Mesenteric fat pad (tissue), 1 donor: ENCODE results near the gene ZNF451. TPM values are rescaled to one million over a fixed set of nuclear protein-coding genes. Genes with fewer than 3 reads are reported as not detected.
"Not testable (repeated sequence)": the region's sequence is repeated elsewhere in the genome, so short reads cannot be mapped to it uniquely, and the experiment has no call there.

Experiments
- DNase-seq: peaks from one replicate; pipeline ENCODE4 v3.0.0-alpha.2; 2020; ENCODE audit warnings: low spot score
- total RNA-seq: library from RNA; stranded (reverse); fragmentation: NEBNext Ultra II Directional; extraction: Animal tissue kit (Norgen Biotek cat#: 25700); gene quantifications from one replicate; pipeline ENCODE4 v1.2.1, GENCODE V29; 2021
- donor health status: DM: yes; HTN: yes; CAD: no.

Gene ZNF451
- total RNA-seq, 1 donor from 2014 or later = 44.7 TPM

DNA sequence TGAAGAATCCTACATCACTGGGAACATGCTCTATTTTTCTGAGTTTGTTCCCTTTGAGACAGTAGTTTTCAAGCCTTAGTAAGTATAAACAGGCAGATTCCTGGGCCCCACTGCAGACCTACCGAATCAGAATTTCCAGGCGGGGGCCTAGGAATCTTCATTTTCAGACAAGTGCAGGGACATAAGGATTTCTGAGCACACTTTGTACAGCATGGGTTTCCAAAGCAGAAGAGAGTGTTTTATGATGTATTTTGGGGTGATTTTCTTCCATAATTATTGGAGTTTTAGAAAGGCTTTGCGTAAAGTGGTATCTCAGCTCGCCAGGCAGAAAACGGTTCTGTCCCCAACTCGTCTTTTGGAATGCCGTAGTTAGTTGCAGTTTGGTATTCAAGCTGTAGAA lies 1.4 kb downstream of the ZNF451 start:
- DNase-seq = not testable (repeated sequence)

DNA sequence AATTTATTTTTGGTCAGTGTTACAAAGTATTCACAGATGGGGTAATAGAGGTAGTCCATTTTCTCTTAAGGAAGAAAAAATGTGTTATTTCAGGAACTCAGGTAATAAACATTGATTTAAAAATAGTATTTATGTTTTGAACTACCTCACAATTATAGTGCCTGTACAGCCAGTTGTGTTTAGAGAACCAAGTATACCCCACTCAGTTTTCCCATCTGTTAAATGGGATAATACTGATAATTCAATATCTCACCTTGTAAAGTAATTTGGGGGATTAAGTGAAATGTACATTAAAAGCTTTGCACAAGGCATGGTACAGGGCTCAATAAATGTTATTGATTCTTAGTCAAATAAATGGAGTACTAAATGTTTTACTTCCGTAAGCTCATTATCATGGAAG lies 4.7 kb downstream of the ZNF451 start:
- no peak for DNase-seq

DNA sequence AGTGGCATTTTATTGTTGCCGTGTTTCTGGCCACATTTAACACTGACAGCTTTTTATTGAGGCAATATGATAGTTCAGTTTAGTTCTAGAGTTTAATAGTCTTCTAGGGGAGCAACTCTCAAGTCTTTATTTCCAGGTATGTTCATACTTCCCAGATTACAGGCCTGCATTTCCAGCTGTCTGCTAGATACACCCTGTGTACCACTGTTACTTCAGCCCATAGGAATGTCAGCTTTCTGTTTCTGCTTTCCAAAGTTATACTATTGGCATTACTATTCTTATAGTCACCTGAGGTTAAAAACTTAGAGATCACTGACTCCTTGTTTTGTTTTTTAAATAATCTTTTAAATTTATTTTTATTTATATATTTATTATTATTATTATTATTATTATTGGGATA lies 7.6 kb downstream of the ZNF451 start:
- DNase-seq = no peak

DNA sequence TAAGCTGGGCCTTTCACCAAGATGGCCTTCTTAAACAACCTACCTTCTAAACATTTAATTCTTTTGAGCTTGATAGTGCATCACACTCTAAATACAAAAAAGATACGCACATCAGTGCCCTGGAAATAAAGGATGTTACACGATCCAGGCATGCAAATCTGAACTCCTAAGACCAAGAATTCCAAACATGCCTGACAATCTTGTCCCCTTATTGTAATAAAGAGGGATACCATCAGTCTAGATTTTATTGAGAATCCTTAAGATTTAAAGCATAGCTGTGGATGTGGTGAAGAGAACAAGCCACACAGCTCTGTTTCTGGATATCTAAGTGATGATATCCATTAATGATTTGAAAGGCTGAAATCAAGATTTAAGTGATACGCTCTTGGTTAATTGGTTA lies 13.0 kb downstream of the ZNF451 start:
- no peak for DNase-seq

DNA sequence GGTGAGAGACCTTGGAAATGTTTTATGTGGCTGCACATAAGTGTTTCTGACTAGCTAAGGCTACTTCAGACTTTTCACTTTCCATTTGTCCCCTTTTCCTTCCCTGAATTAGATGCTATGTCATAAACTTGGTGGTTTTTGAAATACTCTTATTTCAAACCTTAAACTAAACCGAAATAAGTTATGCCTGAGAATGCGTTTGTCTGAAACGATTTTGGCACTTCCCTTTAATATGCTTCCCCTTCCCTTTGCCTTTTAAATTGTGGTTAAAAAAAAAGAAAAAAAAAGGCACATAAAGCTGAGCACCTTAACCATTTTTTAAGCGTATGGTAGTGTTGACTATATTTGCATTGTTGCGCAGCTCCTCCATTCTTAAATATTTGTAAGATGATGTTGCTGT lies 14.3 kb downstream of the ZNF451 start:
- no peak for DNase-seq

DNA sequence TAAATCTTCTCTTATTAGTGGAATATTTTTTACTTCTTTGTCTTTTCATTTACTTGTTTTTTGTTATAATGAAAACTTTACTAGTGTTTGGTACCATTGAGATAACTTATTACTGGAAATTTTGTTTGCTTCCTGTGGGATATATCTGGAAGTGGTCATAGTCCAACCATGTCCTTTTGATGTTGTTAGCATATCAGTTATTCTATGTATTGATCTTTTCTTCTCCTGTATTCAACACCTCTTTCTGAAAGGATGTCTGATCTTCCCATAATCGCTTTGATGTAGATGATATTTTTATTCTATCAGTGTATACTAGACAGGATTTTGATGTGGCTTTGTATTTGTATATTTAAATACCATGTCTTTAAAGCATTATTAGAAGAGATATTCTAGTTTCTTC lies 17.0 kb downstream of the ZNF451 start:
- DNase-seq = no peak

DNA sequence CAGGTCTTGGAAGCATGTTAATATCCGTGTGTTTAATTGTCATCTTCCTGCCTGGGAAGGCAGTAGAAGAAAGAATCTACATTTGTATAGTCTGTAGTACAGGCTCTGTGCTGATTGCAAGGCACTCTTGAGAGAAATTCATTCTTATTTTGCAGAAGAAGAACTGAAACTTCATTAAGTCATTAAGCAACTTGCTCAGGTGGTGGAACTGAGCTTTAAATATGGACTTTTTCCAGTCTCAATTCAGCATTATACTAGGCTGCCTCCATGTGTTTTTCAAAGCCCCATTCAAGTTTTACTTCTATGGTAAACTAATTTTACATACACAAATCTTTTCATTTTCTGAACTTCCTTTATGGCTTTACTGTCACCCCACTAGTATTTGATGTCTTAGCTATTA lies 18.7 kb downstream of the ZNF451 start:
- no peak for DNase-seq

DNA sequence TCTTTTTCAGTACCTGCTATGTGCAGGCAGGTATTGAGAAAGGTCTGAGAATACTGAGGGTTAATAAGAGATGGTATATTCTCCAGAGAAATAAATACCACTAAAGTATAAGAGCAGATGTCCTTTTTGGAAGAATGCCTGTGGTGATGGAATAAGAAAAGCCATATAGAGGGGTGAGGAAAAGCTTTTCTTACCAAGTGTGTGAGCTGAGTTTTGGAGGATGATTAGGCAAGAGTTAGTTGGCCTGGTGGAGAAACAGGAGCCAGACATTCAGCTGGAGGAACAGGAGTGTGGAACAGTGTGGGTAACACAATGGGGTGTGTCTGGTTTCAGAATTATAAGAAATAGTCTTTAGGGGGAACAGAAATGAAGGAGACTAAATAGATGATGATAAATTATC lies 19.9 kb downstream of the ZNF451 start:
- DNase-seq = no peak

DNA sequence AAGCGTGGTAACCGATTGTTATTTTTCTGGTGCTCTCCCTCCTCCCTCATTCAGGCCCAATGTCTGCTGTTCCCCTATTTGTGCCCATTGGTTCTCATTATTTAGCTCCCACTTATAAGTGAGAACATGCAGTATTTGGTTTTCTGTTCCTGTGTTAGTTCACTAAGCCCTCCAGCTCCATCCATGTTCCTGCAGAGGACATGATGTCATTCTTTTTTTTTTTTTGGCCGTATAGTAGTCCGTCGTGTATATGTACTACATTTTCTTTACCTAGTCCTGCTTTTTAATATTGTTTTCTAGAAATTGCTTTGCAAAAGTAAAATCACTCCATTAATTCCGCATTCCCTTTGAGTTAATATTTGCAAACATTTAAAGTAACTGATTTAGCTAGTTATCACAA lies 23.1 kb downstream of the ZNF451 start:
- DNase-seq = no peak

DNA sequence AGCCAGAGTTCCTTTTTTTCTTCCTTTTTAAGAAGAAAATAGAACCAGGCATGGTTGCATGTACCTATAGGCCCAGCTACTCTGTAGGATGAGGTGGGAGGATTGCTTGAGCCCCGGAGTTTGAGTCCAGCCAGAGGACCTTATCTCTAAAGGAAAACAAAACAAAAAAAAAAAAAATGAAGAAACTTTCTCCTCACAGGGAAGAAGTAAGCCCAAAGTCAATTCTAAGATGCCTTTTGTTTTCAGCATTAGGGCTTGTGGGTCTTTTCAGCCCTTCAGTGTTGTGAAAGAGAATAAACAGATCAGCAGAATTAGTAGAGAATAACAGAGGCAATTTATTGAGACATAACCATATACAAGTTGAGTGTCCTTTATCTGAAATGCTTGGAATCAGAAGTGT lies 26.8 kb downstream of the ZNF451 start:
- DNase-seq = no peak

DNA sequence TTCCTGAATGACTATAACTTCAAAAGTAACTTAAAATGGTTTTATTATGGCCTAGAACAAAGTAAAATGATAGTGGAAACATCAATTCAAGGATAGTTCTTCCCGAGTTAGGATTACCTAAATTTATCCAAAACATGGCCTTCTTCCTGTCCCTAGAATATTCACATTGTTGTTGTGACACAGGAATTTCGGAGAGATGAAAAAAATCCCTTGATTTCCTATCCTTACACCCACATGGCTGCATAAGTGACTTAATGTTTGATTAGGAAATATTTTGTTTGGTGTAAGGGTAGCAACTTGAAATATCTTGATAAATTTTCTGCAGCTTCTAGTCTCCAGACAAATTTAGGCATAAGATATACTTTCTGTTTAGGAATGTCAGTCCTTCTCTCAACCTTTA lies 27.8 kb downstream of the ZNF451 start:
- DNase-seq = no peak

DNA sequence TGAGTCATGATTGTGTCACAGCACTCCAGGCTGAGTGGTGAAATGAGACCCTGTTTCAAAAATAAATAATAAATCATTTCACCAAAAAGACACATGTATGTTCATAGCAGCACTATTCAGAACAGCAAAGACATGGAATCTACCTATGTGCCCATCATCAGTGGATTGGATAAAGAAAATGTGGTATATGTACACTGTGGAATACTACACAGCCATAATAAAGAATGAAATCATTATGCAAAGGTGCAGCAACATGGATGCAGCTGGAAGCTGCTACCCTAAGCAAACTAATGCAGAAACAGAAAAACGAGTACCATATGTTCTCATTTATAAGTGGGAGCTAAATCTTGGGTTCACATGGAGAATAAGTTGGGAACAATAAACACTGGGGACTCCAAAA lies 33.1 kb downstream of the ZNF451 start:
- DNase-seq = no peak

DNA sequence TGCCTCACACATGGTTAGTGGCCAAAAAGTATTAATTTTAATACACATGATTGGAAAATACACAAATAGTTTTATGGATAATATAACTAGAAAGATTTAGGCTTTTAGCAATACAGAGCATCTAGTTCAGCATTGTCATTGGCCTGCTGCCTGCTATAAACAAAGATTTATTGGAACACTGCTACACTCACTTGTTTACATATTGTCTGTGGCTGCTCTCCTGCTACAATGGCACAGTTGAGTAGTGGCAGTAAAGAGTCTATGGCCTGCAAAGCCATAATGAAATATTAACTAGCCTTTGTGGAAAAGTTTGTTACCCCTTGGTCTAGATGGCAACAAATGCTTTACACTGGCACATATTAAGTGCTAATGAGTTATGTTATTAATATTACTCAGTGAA lies 37.8 kb downstream of the ZNF451 start:
- no peak for DNase-seq

DNA sequence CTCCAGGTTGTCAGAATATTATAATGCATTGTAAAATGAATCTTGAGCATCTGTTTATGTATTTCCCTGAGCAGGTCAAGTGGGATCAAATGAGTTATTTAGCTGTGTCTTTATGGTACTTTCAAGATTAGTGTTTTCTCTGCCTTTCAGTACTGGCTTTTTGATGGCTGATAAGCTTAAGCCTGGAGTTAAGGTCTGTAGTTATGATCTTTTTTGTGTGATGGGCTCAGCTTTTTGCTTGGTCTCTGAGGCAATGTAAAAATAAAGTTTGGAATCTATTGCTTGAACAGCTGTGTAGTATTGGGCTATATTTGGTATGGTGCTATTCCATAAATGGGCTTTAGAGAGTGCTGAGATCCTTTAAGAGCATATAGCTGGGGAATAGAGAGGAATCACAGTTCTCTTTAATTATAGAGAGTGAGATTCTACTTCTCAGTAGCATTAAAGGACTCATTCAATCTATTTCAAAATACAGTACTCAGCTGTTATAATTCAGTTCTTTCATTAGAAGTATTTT lies 40.7 kb downstream of the ZNF451 start:
- no peak for DNase-seq

DNA sequence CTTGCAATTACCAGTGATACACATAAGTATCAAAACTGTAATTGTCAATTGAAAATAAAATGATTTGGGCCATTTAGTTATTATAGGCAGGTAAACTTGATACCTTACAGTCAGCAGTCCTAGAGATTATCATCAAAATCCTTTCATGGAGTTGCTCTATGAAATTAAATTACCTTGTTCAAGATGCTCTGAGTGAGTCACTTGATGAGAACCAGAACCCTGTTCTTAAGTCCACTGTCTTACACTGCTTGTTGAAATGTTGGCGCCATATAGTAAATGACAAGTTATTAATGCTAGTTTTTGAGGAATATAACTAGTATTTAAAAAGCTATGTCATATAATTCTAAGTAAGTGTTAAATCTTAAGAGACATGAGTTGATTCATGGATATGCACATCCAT lies 45.0 kb downstream of the ZNF451 start:
- DNase-seq = no peak

DNA sequence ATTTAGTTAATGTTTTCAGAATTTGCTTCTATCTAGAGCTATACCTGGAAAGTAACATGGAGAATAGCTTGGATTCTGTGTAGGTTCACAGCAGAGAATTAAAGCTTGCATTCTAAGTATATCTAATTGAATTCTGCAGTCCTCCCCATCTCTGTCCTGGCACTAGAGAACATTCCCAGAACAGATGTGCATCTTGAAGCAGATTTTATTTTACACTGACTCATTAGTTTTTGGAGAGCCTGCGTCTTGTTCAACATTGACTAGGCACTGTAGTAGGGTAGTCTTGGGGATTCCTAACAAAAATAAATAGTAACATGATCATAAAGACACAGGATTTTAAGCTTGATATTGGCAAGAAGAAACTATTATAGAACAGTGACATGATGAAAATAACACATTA lies 45.9 kb downstream of the ZNF451 start:
- DNase-seq = no peak

DNA sequence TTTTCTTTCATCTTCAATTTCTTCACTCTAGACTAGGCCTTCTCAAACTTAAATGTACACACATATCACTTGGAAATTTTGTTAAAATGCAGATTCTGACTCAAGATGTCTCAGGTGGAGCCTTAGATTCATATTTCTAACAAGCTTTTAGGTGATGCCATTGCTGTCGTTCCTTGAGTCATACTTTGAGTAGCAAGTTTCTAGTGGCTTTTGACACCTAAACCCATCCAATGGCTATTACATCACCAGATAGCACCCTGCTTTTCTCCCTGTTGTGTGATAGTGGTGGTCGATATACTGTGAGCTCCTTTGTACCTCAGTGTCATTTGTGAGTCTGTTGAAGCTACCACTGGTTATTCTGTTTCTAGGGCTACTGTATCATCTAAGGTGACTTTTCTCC lies 47.4 kb downstream of the ZNF451 start:
- DNase-seq = no peak

DNA sequence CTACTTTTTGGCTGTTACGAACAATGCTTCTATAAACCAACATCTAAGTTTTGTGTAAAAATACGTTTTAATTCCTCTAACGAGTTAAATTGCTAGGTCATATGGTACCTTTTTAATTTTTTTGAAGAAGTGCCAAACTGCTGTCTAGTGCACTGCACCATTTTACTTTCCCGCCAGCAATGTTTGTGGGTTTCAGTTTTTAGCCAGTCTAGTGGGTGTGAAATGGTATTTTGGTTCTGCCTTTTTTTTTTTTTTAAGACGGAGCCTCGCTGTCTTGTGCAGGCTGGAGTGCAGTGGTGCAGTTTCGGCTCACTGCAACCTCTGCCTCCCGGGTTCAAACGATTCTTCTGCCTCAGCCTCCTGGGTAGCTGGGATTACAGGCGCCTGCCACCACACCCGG lies 48.0 kb downstream of the ZNF451 start:
- DNase-seq = no peak

DNA sequence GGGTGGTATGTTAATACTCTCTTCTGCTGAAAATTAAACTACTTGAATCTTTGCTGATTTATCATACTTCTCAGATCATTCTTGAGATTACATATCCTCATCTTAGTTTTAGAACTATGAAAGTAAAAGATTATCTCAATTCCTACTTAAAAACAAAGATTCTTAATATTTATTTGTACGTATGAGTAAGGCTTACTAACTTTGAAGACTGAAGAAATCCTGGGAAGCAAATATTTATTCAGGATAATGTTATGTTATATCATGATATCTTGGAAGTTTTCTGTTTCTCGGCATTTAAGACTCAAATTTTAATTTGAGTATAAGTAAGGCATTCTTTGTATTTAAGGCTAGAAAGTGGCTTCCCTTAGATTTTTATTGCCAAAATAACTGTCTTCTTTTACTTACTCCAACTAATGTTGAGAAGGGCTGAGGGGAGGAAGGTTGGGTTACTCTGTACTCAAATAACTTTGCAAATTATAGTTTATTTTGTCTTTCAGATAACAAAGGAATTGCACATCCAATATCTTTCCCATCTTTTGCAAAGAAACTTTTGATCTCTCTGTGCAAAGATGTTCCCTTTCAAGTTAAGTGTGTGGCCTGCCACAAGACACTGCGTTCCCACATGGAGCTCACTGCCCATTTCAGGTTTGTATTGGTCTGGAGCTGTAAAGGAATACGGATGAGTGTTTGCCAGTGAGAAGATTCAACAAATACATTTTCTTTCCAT lies 51.6 kb downstream of the ZNF451 start:
- no peak for DNase-seq

DNA sequence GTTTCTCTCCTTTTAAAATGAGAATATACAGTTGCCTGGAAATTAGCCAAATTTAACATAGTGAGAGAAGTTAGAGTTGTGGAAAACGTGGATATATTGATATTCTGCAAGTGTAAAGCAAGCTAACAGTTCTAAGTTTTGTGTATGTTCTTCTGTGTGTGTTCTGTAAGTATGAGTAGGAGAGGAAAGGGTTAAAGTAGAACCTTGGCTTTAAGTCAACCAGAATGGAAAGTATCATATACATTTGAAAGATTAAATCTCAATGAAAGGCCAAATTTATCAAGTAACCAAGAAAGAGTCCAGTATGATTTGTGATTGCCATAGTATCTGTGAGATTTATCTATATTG lies 52.2 kb downstream of the ZNF451 start:
- DNase-seq = no peak

DNA sequence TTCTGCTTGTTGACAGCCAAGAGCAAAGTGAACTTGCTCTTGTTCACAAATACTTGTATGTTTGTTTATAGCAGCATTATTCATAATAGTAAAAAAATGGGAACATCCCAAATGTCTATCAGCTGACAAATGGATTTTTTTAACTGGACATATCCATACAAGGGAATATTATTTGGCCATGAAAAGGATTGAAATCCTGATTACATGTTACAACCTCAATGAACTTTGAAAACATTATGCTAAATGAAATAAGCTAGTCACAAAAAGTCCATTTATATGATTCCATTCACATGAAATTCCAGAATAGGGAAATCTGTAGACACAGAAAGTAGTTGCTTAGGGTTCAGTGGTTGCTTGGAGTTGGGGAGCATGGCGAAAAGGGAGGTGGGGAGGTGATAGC lies 53.7 kb downstream of the ZNF451 start:
- DNase-seq = no peak

DNA sequence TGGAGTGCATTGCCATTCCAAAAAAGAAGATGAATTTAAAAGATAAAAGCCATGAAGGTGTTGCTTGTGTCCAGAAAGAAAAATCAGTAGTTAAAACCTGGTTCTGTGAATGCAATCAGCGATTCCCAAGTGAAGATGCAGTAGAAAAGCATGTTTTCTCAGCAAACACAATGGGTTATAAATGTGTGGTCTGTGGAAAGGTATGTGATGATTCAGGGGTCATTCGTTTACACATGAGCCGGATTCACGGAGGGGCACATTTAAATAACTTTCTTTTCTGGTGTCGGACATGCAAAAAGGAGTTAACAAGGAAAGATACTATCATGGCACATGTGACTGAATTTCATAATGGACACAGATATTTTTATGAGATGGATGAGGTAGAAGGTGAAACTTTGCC lies 57.4 kb downstream of the ZNF451 start:
- no peak for DNase-seq

DNA sequence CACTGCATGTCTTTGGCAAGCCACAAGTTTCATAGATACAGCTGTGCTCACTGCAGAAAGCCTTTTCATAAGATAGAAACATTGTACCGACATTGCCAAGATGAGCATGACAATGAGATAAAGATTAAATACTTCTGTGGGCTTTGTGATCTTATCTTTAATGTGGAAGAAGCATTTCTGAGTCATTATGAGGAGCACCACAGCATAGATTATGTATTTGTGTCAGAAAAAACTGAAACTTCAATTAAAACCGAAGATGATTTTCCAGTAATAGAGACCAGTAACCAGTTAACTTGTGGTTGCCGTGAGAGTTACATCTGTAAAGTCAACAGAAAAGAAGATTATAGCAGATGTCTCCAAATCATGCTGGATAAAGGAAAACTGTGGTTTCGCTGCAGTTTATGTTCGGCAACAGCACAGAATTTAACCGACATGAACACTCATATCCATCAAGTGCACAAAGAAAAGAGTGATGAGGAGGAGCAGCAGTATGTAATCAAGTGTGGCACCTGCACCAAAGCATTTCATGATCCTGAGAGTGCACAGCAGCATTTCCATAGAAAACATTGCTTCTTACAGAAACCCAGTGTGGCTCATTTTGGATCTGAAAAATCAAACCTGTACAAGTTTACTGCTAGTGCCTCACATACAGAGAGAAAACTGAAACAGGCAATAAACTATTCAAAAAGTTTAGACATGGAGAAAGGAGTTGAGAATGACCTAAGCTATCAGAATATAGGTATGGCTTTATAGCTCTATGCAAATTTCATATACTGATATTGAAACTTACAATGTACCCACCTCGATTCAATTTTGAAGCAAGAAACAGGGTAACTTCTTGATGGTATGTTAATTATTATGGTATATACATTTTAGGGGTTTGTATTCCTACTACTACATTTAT lies 58.2 kb downstream of the ZNF451 start:
- DNase-seq = no peak
